Measurements from ENCODE around the gene TBX5. TPM values are rescaled to one million over a fixed set of nuclear protein-coding genes. Genes with fewer than 3 reads are reported as not detected.

The TBX5 gene
- total RNA-seq, 6 experiments from 2014 or later, result not detected

GRCh38 chr12:114406984-114407841, 1.3 kb upstream of the TBX5 start:
- Histone ChIP-seq H3K36me3 (no peaks in the 10 kb centered on the region), H3K9me3 (no peaks in the 10 kb centered on the region), H3K4me3 (no peak overlapping the region), H3K4me1 (peaks cover 0 to 10% (median 0%) of the 10 kb centered on the region in 4 donors), H3K27ac (no peak overlapping the region), H3K27me3 (peaks cover 15 to 33% of the 10 kb centered on the region in 2 donors)
- ATAC-seq, result no peak
- intact Hi-C loops (cut with DNase I), result no loop called here
- no peak for DNase-seq
- 21% methylated on average over 9 of the region's 12 CpGs for WGBS (ENCODE audit: insufficient coverage, low coverage, low lambda C conversion rate, missing lambda C conversion rate)
- no peak for TF ChIP-seq POLR2A (IDR thresholded peaks at IDR 0.05)
- TF ChIP-seq, protein P1, sequence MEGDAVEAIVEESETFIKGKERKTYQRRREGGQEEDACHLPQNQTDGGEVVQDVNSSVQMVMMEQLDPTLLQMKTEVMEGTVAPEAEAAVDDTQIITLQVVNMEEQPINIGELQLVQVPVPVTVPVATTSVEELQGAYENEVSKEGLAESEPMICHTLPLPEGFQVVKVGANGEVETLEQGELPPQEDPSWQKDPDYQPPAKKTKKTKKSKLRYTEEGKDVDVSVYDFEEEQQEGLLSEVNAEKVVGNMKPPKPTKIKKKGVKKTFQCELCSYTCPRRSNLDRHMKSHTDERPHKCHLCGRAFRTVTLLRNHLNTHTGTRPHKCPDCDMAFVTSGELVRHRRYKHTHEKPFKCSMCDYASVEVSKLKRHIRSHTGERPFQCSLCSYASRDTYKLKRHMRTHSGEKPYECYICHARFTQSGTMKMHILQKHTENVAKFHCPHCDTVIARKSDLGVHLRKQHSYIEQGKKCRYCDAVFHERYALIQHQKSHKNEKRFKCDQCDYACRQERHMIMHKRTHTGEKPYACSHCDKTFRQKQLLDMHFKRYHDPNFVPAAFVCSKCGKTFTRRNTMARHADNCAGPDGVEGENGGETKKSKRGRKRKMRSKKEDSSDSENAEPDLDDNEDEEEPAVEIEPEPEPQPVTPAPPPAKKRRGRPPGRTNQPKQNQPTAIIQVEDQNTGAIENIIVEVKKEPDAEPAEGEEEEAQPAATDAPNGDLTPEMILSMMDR (IDR thresholded peaks at IDR 0.05), result no peak

DNA sequence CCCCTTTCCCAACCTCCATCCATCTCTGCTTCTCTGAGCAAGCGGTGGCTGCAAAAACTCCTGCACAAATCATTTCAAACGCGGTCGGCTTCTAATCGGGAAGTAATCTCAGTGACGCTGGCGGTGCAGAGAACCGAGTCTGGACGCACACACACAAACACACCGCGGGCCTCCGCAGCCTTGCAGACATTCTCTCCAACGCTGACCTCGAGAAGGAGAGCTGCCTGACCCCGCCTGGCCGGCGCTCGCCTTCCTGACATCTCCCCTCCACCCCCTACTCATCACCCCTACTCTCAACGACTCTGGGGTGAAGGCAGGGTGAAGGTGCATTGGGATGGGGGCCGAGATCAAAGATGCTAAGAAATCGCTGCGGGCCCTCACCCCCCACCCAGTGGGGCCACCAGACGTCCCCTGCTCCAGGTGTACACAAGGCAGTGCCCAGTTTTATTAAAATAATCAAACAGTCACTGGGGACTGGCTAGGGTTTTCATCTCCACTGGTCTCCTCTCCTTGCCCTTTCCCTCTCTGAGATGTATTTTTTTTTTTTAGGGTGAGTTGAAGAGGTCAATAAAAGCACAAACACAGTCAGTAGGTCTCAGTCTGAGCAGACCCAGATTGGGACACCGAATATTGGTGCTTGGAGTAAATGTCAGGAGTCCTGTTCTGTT, 506 bp upstream of the TBX5 start:
- intact Hi-C loops (cut with DNase I), result no loop called here
- ATAC-seq (no peak), DNase-seq (no peak)
- H3K27me3 ChIP-seq, result peaks cover 15 to 31% of the 10 kb centered on the region in 2 donors
- no peaks in the 10 kb centered on the region for H3K36me3 ChIP-seq
- H3K4me3 ChIP-seq, result no peak overlapping the region
- TF ChIP-seq, protein P1 (IDR thresholded peaks at IDR 0.05), result no peak
- no peak for TF ChIP-seq POLR2A (IDR thresholded peaks at IDR 0.05)
- peaks cover 0 to 10% (median 0%) of the 10 kb centered on the region in 4 donors for H3K4me1 ChIP-seq
- H3K9me3 ChIP-seq, result no peaks in the 10 kb centered on the region
- 4% methylated on average over 21 of the region's 24 CpGs for WGBS (ENCODE audit: insufficient coverage, low coverage, low lambda C conversion rate, missing lambda C conversion rate)
- H3K27ac ChIP-seq, result no peak overlapping the region

DNA sequence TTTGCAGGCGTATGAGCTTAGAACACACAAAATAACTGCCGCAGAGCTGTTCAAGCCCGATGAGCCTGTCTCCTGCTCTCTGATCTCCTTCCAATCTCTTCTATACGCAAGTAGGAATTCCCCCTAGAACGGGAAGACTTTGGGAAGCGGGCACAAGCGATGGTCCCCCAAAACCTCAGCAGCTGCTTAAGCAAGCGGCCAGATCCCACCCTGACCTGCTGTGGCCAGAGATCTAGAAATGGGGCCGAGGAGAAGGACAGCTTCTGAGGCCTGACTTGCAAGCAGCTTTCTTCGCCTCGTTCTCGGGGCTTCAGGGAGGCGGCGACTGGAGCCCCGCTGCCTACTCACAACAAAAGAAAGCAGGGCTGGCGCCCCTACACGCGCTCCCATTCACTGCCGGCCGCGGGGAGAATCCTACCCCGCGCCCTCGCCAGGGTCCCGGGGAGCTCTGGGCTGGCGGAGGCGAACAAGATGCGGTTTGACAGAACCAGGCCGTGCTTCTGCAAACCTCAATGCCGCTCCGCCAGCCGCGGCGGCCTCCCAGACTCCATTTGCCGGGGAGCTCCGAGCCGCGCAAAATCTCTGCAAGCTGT, 922 bp downstream of the TBX5 start:
- Histone ChIP-seq H3K27ac (no peak overlapping the region), H3K27me3 (peaks cover 15 to 28% of the 10 kb centered on the region in 2 donors), H3K9me3 (no peaks in the 10 kb centered on the region), H3K4me3 (no peak overlapping the region), H3K36me3 (no peaks in the 10 kb centered on the region), H3K4me1 (peaks cover 0 to 10% (median 0%) of the 10 kb centered on the region in 4 donors)
- TF ChIP-seq, protein P1 (IDR thresholded peaks at IDR 0.05), result no peak
- TF ChIP-seq POLR2A (IDR thresholded peaks at IDR 0.05), result no peak
- 2% methylated on average over 7 of the region's 38 CpGs for WGBS (ENCODE audit: insufficient coverage, low coverage, low lambda C conversion rate, missing lambda C conversion rate)
- DNase-seq (no peak), ATAC-seq (no peak)
- intact Hi-C loops (cut with DNase I), result no loop called here

GRCh38 chr12:114404083-114404925, 1.6 kb downstream of the TBX5 start:
- Histone ChIP-seq H3K4me1 (peaks cover 0 to 6% (median 0%) of the 10 kb centered on the region in 4 donors), H3K36me3 (no peaks in the 10 kb centered on the region), H3K9me3 (no peaks in the 10 kb centered on the region), H3K27ac (no peak overlapping the region), H3K4me3 (no peak overlapping the region), H3K27me3 (peaks cover 15 to 20% of the 10 kb centered on the region in 2 donors)
- intact Hi-C loops (cut with DNase I), result no loop called here
- TF ChIP-seq, protein P1 (IDR thresholded peaks at IDR 0.05), result no peak
- no peak for TF ChIP-seq POLR2A (IDR thresholded peaks at IDR 0.05)
- ATAC-seq, result no peak
- 6% methylated on average over 27 of the region's 29 CpGs for WGBS (ENCODE audit: insufficient coverage, low coverage, low lambda C conversion rate, missing lambda C conversion rate)
- no peak for DNase-seq

Data from right lobe of liver (tissue), 6 donors.